ENCODE data around the gene HLA-DOB.

The HLA-DOB gene

GRCh38 chr6:32816746-32817204 is at the start of gene HLA-DOB:
TSS of gene HLA-DOB (minus strand) at chr6:32817002. CDS start at chr6:32816951, 51 bp downstream.
- DNase-seq (ENCODE audit: low spot score), result peak; percentile 87

GRCh38 chr6:32865724-32866443 is 49.1 kb upstream of the HLA-DOB start:
- no peak for DNase-seq (ENCODE audit: low spot score)

DNA sequence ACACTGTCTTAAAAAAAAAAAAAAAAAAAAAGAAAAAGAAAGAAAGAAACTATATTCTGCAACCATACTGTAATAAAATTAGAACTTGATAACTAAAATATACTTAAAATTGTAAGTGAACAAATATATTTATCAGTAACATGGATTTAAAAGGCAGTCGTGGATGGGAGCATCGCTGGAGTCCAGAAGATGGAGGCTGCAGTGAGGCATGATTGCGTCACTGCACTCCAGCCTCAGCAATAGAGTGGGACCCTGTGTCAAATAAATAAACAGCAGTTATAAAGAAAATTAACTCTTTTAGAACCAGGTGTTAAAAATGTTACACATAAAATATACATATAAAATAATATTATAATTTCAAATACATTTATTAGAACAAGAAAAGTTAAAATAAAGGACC is 45.9 kb upstream of the HLA-DOB start:
- no peak for DNase-seq (ENCODE audit: low spot score)

- DNase-seq (ENCODE audit: low spot score), result no peak
Observed at GRCh38 chr6:32860674-32861073, 43.9 kb upstream of the HLA-DOB start.

- DNase-seq (ENCODE audit: low spot score), result no peak
Observed at GRCh38 chr6:32858194-32858593, 41.4 kb upstream of the HLA-DOB start.

- no peak for DNase-seq (ENCODE audit: low spot score)
Observed at GRCh38 chr6:32857156-32857891, 40.5 kb upstream of the HLA-DOB start.

GRCh38 chr6:32855467-32856174 is 38.8 kb upstream of the HLA-DOB start:
- DNase-seq (ENCODE audit: low spot score), result no peak

GRCh38 chr6:32854376-32855178 is 37.8 kb upstream of the HLA-DOB start:
- DNase-seq (ENCODE audit: low spot score), result peak; percentile 69

GRCh38 chr6:32853541-32854375 is 37.0 kb upstream of the HLA-DOB start, which contains the start of the genes PSMB9 and TAP1:
TSS of gene PSMB9 (plus strand) at chr6:32854192. CDS start at chr6:32854230, 38 bp downstream.
TSS of gene TAP1 (minus strand) at chr6:32853704. CDS start at chr6:32853636, 68 bp downstream.
- peak; percentile 95 for DNase-seq (ENCODE audit: low spot score)

DNA sequence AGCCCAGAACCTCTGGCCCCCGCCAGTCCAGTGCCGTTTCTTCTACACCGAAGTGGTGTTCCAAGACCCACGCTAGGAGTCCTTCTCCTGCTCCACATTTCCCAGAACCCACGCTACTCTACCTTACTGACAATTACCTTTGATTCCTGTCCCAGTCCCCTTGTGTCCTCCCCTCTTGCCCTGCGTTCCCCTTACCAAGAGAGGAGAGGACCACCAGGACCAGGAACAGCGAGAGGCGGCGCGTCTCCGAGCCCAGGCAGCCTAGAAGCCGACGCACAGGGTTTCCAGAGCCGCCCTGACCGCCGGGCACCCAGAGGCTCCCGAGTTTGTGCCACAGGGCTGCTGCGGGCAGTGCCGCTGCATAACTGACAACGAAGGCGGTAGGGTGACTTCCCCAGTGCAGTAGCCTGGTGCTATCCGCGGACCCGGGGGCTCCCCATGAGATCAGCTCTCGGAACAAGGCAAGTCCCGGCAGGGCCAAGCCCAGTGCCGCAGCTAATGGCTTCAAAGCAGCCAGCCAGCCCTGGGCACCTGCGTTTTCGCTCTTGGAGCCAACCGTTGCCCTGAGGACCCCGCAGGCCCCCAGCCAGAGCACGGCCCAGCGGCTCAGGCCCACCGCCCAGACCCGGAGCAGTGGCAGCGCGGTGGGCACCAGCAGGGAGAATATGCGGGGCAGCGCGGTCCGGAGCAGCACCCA is 36.2 kb upstream of the HLA-DOB start:
- peak; percentile 54 for DNase-seq (ENCODE audit: low spot score)

GRCh38 chr6:32852018-32852843 is 35.4 kb upstream of the HLA-DOB start:
- peak; percentile 26 for DNase-seq (ENCODE audit: low spot score)

- DNase-seq (ENCODE audit: low spot score), result no peak
Observed at GRCh38 chr6:32851025-32851424, 34.2 kb upstream of the HLA-DOB start.

GRCh38 chr6:32849126-32849525 is 32.3 kb upstream of the HLA-DOB start:
- DNase-seq (ENCODE audit: low spot score), result no peak

GRCh38 chr6:32847795-32848194 is 31.0 kb upstream of the HLA-DOB start:
- DNase-seq (ENCODE audit: low spot score), result no peak

GRCh38 chr6:32847004-32847403 is 30.2 kb upstream of the HLA-DOB start:
- no peak for DNase-seq (ENCODE audit: low spot score)

DNA sequence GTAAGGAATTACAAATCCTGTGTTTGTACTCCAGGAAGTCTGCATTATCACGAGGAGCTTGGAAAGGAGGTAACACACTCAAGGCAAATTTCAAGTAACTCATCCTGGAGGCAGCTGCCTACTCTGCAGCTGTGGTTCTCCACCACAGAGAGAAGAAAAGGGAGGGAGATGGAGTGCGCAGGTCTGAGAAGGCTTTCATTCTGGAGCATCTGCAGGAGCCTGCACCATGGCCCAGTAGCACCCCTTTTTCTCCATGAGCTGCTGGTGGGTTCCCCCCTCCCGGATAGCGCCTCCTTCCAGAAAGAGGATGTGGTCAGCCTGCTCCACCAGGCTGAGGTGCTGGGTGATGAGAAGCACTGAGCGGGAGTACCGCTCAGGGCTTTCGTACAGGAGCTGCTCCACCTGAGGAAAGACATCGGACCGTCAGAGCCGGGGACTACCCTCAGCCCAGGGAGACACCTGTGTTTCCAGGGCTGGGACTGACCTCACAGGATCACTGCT is 28.6 kb upstream of the HLA-DOB start:
- peak; percentile 64 for DNase-seq (ENCODE audit: low spot score)

DNA sequence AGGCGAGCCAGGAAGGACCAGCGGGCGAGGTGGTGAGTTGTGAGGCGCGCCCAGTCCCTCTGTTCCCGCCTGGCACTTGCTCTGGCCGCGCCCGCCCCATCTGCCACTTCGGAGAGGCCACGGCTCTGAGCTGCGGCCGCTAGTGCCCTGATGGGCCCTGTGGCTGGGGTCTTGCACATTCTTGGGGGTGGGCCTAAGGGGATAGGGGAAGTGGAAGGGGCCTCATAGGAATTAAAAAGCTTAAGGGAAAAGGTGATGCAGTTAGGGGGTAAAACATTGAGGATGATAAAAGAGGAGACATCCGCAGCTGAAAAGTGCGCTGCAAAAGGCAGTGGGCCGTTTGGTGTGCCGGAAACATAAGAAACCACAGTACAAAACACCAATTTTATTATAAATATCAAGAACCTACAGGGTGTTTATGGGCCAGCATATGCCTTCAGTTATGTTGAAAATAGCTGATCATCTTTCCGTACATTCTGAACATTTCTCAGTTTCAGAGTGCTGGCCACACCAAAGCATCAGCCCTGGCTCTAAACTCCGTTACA is 28.1 kb upstream of the HLA-DOB start:
- peak; percentile 58 for DNase-seq (ENCODE audit: low spot score)

DNA sequence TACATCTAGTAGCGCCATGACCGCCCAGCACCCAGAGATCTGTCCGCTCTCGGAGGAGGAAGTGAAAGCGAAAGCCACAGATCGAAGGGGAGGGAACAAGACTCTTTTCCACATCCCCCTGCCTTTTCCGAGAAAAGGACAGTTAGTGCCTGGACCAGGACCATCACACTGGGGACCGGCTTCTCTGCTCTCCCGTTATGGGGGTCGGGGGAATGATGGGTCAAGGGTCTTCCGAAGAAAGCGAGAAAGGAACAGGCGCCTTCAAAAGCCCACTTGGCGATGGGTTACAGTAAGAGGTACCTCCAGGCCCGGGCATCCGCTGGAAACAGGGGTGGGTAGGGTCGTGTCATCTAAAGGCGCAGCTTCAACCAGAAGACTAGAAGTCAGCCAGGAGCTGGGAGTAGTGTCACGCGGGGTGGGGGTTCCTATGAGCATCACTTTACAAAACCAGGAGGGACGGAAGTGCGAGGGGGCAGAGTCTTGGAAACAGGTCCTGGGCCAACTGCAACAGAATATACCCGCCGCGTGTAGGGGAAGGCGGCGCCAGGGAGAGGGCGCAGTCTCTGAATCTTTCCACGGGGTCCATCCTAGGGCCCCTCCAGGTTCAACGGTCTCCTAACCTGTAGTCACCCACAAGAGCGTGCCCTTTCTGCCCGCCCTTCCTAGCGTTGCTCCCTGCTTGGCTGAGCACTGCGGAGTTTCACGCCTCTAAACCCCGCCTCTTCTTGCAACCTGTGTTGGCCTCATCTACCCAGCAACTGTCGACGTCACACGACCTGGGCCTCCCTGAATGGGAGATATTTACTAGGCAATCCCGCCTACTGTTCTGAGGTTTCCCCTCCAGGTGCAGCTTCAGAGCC is 27.4 kb upstream of the HLA-DOB start, which contains the start of gene PSMB8:
TSS of gene PSMB8 (minus strand) at position 69 of the 860 bp plus-strand sequence. CDS start at position 18, 51 bp downstream.
- DNase-seq (ENCODE audit: low spot score), result peak; percentile 99
